GM18907 (cell line): Measurements from ENCODE around the gene APMAP.

Experiments used
- ATAC-seq: cut with Tn5 transposase; IDR thresholded peaks from one replicate; pipeline ENCODE4 v1.9.1; 2021; ENCODE audit warnings: mild to moderate bottlenecking, moderate library complexity; ENCODE audit not compliant: unreplicated experiment

The APMAP gene

GRCh38 chr20:24990810-24991252 lies 1.7 kb downstream of the APMAP start:
- no peak for ATAC-seq

DNA sequence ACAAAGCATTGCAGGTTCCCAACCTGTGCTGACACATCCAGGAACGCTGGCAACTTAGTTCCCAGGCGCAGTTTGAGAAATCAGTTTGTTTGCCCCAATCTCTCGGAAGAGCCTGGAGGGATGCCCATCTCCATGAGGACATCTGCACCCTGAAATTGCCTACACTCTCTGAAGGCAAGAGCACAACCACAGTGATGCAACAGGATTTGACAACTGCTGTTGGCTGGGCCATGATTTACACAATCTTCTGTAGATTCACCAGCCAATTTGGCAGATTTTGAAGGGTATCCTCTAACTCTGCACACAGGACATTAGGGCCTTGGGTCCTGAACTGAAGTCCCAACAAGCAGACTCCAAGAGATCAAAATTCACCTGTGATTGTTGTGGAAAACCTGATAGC lies 3.4 kb downstream of the APMAP start:
- no peak for ATAC-seq

DNA sequence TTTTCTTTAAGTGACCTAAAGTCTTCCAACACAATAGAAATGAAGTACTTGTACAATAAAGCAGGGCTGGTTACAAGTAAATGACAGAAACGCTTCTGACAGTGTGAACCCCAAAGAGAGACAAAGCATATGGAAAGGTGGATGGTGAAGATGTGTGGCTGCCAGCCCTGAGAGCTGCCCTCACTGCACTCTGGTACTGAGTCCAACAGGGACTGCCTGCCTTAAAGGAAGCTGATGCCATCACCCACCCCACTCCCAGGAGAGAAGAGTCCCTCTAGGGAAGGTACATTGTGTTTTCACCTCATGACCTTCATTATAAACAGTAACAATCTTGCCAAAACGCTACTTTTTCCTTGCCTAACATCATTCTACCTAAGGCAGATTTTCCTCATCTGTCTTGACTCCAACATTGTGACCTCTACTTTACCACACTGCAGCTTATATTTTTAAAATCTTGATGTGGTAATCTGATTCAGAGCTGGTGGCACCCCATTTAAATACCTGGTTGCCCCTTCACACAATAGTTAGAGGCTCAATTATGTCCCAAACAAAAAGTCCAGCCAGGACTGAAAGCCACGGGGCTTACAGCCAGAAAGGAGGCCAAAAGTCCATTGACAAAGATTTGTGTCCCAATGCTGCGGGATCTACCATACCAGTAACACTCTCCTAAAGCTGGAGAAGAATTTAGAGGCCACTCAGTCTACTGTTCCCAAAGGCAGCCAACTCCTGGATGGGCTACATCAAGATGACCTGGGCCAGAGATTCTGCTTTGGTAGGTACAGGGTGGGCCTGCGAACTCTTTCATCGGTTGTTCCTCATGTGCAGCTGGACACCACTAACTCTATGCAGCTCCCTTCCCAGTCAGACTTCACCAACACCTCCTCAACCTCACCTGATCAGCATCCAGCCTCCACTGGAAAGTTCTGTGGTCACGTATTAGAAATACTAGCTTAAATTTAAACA lies 4.4 kb downstream of the APMAP start:
- no peak for ATAC-seq

GRCh38 chr20:24987244-24987643 lies 5.3 kb downstream of the APMAP start:
- ATAC-seq: no peak

DNA sequence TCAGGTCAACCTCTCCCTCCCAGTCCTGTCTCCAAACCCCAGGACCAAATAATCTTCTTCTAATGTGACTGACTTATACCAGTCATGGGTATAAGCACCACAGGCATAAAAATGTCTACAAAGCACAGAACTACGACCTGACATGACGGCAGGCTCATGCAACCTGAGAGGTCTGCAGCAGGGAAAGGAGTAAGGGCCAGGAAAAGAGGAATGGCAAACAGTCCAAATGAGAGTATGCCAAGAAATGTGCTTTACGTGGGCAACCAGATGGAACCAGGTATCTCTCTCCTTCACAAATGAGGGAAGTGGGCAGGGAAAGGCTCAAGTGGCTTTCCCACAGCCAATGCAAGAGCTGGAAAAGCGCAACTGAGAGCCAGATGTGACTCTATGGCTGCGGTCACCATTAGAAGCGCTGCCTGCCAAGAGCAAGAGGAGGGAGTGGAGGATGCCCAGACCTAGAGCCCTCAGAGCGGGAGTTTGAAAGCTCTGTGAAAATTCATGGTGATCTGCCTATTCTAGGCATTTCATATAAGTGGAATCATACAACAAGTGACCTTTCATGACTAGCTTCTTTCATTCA lies 6.0 kb downstream of the APMAP start:
- ATAC-seq: no peak

DNA sequence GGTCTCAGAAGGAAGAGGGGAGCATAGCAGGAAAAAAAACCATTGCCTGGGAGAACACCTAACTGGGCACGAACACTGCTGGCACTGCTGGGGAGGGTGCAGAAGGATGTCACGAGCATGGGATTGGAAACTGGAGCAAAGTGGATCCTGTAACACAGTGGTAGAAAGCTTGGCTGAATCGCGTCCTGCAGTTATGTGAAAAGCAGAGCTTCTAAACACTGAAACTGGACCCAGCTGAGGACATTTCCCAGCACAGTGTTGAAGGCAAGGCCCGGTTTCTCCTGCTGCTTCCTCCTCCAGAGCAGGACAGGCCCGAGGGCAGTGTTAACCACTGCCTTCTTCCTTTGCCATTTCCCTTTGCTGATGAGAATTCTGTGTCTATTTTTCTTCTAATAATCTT lies 6.7 kb downstream of the APMAP start:
- no peak for ATAC-seq

GRCh38 chr20:24984961-24985640 lies 7.5 kb downstream of the APMAP start:
- no peak for ATAC-seq

DNA sequence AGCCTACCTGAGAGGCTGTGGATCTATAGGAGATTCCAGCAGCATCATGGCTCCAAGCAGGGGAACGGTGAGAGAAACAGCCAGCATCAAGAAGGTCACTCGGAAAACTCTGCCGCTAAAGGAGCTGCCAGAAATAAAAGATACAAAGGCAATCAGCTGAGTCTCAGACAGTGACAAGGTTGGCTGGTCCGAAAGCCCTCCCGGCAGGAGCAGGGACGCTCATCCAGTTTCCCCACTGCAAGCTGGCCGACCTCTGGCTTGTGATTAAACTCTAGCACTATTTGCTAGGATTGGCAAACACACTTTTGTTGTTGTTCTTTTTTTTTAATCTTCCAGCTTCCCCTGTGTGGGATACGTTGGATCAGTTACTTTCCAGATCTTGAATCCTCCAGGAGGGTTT lies 8.7 kb downstream of the APMAP start:
- ATAC-seq: no peak

DNA sequence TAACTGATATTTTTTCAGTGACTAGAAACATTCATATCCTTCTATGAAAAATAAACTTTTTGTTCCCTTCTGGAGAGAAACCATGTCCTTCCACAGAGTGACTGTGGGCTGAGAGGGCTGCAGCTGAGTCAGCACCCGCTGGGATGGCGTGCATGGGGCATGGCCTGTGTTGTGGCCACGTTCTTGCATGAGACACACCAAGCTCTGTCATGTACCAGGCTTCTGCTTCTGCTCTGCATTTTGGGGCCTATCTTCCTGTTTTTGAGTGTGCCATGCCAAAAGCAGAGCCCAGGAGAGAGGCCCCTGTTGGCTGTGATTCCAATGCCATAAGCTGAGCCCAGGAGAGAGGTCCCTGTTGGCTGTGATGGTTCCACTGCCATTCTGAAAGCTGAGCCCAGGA lies 10.8 kb downstream of the APMAP start:
- no peak for ATAC-seq

GRCh38 chr20:24981282-24981681 lies 11.3 kb downstream of the APMAP start:
- no peak for ATAC-seq

DNA sequence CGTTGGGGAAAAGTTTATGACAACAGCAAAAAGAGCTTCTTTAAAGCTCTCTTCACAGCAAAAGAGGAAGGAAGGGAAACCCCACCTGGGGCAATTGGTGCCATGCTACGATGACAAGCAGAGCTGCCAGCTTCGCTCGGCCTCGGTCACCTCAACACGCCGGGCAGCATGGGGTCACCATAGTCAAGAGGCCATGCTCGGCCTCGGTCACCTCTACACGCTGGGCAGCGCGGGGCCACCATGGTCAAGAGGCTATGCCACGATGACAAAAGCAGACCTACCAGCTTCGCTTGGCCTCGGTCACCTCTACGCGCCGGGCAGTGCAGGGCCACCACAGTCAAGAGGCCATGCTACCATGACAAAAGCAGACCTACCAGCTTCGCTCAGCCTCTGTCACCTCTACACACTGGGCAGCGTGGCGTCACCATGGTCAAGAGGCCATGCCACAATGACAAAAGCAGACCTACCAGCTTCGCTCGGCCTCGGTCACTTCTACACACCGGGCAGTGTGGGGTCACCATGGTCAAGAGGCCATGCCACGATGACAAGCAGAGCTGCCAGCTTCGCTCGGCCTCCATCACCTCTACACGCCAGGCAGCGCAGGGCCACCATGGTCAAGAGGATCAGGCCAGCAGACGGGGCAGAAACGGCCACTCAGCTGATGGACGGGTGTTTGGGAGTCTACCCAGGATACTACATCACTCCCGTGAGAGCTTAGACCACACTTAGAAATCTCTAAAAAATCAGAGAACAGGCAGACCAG lies 12.1 kb downstream of the APMAP start:
- no peak for ATAC-seq

GRCh38 chr20:24979036-24979960 lies 13.3 kb downstream of the APMAP start:
- ATAC-seq: no peak

- ATAC-seq: no peak
Observed at GRCh38 chr20:24978513-24978912, 14.0 kb downstream of the APMAP start.

DNA sequence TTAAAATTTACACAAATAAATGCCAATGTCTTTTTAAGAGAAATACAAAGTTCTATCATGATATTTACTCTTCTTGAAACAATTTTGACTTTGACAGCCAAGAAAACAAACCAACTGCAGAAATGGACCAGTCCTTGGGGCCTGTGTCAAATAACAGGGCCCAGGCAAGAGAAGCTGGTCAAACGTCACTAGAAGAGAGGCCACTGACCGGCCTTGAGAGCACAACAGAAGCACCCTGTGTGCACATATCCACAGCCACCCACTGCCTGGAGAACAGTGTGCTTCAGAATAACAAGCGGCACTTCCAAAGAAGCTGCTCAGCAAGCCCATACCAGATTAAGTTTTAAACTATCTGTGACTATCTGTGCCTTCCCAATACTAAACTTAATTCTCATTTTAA lies 14.8 kb downstream of the APMAP start:
- no peak for ATAC-seq

GRCh38 chr20:24977336-24977735 lies 15.2 kb downstream of the APMAP start:
- no peak for ATAC-seq

DNA sequence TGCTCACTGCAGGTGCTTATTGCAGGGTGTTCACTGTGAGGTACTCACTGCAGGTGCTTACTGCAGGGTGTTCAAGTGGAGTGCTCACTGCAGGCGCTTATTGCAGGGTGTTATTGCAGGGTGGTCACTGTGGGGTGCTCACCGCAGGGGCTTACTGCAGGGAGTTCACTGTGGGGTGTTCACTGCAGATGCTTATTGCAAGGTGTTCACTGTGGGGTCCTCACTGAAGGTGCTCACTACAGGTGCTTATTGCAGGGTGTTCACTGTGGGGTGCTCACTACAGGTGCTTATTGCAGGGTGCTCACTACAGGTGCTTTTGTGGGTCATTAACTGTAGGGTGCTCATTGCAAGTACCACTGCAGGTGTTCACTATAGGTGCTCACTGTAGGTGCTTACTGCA lies 20.2 kb downstream of the APMAP start:
- no peak for ATAC-seq

DNA sequence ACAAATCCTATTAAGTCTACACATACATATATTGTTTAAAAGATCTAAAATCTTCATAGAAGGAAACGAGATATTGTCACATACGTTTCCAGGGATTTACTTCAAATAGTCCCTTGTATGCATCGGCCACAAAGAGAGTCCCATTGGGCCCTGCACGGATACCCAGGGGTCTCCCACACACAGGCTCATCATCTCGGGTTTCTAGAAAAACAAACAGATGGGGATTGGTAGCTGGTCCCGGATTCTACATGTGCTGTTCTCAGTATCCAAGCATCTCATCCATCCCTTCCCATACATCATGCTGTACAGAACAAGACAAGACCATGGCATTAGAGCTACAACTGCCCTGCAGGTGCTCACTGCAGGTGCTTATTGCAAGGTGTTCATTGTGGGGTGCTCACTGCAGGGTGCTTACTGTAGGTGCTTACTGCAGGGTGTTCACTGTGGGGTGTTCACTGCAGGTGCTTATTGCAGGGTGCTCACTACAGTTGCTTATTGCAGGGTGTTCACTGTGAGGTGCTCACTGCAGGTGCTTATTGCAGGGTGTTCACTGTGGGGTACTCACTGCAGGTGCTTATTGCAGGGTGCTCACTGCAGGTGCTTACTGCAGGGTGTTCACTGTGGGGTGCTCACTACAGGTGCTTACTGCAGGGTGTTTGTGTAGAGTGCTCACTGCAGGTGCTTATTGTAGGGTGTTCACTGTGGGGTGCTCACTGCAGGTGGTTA lies 21.0 kb downstream of the APMAP start:
- no peak for ATAC-seq

- ATAC-seq: no peak
Observed at GRCh38 chr20:24970754-24971153, 21.8 kb downstream of the APMAP start.

DNA sequence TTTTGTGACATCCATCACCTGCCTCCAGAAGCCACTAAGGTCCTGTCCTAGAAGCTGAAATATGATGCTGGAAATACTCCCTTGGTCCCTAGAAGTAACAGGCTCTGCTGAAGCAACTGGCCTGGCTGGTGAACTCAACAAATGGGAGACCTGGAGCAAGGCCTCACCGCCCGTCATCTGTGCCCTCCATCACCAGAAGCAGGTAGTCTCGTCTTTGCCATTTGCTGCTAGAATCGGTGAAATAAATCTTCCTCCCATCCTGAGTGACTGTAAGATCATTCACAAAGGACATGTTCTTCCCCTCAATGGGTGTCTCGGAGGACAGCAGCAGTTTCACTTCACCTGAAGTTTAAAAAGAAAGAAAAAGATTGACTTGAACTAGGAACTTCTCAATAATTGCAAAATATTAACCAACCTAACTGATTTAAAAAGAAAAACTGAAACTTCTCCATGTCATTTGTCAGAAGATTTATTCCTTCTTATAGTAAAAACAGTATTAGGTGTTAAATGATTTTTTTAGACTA lies 22.5 kb downstream of the APMAP start:
- no peak for ATAC-seq
